Smooth muscle cell (in vitro differentiated cells): Measurements from ENCODE around the gene GPR55. TPM values are rescaled to one million over a fixed set of nuclear protein-coding genes. Genes with fewer than 3 reads are reported as not detected.

ENCODE experiments used
- DNase-seq: peaks from one replicate; lab custom pipeline; 2025; ENCODE audit not compliant: unreplicated experiment; lab: John Stamatoyannopoulos, UW
- H2AFZ ChIP-seq: fragments of 200-600 bp; sonication (generic); 2 replicates; pipeline ENCODE4 v1.6.0; 2016; ENCODE audit warnings: antibody characterized with exemption, low read depth, mild to moderate bottlenecking
- H3F3A ChIP-seq: fragments of 200-600 bp; sonication (generic); 2 replicates; pipeline ENCODE4 v1.6.0; 2017; ENCODE audit warnings: antibody characterized with exemption, low read depth
- H3K27ac ChIP-seq: fragments of 200-600 bp; sonication (generic); 2 replicates; pipeline ENCODE4 v1.5.1; 2016; ENCODE audit warnings: low read depth, mild to moderate bottlenecking
- H3K27me3 ChIP-seq: fragments of 200-600 bp; sonication (generic); 2 replicates; pipeline ENCODE4 v1.6.1; 2016; ENCODE audit warnings: low read depth, mild to moderate bottlenecking
- H3K36me3 ChIP-seq: fragments of 200-600 bp; sonication (generic); 2 replicates; pipeline ENCODE4 v1.5.1; 2016; ENCODE audit warnings: low read depth
- H3K4me1 ChIP-seq: fragments of 200-600 bp; sonication (generic); 2 replicates; pipeline ENCODE4 v1.5.1; 2016; ENCODE audit warnings: low read depth
- H3K4me2 ChIP-seq: fragments of 200-600 bp; sonication (generic); 2 replicates; pipeline ENCODE4 v1.6.0; 2016; ENCODE audit warnings: mild to moderate bottlenecking
- H3K4me3 ChIP-seq: fragments of 200-600 bp; sonication (generic); 2 replicates; pipeline ENCODE4 v1.5.1; 2016; ENCODE audit warnings: mild to moderate bottlenecking
- H3K79me2 ChIP-seq: fragments of 200-600 bp; sonication (generic); 2 replicates; pipeline ENCODE4 v1.6.0; 2016; ENCODE audit warnings: low read depth, mild to moderate bottlenecking
- H3K9ac ChIP-seq: fragments of 200-600 bp; sonication (generic); 2 replicates; pipeline ENCODE4 v1.6.0; 2016; ENCODE audit warnings: low read depth
- H3K9me3 ChIP-seq: fragments of 200-600 bp; sonication (generic); replicated peaks from 2 replicates; pipeline ENCODE4 v1.5.1; 2016; ENCODE audit warnings: low read depth
- H4K20me1 ChIP-seq: fragments of 200-600 bp; sonication (generic); 2 replicates; pipeline ENCODE4 v1.6.0; 2016; ENCODE audit warnings: low read depth
- WGBS: methylation state at CpG from one replicate; pipeline ENCODE4 v1.1.7; 2016; ENCODE audit warnings: low lambda C conversion rate; 5-methylcytosine and 5-hydroxymethylcytosine counted together
- polyA plus RNA-seq: library from polyadenylated mRNA; unstranded; fragments of >200 nt; fragmentation: Nextera tagmentation; extraction: Ambion mirVana; gene quantifications from 2 replicates; pipeline ENCODE4 v1.2.1, GENCODE V29; 2016
- total RNA-seq: library from RNA; depleted of rRNA; stranded (reverse); fragments of >200 nt; gene quantifications from 2 replicates; pipeline ENCODE4 v1.2.3, GENCODE V29; 2014
- TF ChIP-seq, protein P1 (sequence below): fragments of 200-600 bp; sonication (generic); IDR thresholded peaks from 2 replicates; pipeline ENCODE4 v1.5.1; 2017; ENCODE audit warnings: borderline replicate concordance, mild to moderate bottlenecking, antibody characterized with exemption; ENCODE audit not compliant: insufficient read depth, poor library complexity, severe bottlenecking

GPR55 gene
- total and polyA plus RNA-seq, 2 experiments from 2014 or later: not detected

DNA sequence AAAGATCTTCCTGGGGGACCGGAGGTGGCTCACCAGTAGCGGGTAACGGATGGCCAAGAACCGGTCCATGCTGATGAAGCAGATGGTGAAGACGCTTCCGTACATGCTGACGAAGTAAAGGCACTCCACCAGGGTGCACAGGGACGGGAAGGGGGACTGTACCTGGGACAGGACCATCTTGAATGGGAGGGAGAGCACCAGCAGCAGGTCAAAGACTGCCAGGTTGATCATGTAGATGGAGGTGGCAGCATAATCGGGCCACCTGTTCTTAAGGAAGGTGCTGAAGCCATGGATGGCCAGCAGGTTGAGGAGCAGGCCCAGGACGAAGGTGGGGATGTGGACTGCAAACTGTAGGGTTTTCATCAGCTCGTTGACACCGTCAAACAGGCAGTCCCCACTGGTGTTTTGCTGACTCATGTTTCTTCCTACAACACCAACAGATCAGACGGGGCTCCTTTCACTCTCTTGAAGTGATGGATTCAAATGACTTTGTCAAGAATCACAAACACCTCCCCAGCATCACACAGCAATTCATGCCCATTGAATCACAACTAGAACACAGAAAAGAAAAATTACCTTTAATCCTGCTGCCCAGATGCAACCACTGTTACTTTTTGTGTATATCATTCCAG is 14.4 kb downstream of the GPR55 start:
- Histone ChIP-seq H3K79me2 (no peaks in the 10 kb centered on the region), H3K4me2 (no peak overlapping the region), H2AFZ (no peak overlapping the region)

DNA sequence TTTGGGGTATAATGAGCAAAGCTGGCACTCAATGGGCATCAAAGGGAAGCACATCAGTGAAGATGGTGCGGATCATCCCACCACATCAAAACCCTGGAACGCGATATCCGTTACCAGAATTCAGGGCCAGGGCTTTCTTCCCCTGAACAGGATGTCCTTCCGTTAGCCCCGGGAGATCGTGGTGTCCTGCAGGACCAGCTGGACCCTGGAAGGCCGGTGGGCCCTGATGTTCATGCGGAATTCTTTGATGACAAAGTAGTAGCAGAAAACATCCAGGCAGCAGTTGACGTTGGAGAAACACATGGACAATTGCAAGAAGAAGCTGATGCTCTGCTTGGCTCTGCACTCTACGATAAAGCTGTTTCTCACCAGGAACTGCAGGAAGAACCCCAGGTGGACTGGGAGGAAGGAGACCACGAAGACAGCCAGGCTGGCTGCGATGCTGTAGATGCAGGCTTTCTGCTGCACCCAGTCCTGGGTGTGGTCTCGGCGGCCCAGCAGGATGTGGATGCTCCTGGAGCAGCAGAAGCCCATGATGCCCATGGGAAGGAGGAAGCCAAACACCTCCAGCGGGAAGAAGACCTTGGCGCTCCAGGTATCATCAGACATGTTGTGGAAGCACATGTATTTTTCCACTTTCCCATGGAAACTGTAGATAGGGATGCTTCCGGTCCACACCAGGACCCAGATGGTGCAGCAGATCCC is 15.0 kb downstream of the GPR55 start:
- Histone ChIP-seq H3K4me3 (no peak overlapping the region), H3K79me2 (no peaks in the 10 kb centered on the region), H3K27me3 (no peaks in the 10 kb centered on the region), H3F3A (peaks cover 6% of the 10 kb centered on the region), H3K36me3 (no peaks in the 10 kb centered on the region), H3K9me3 (no peaks in the 10 kb centered on the region), H3K4me1 (peaks cover 6% of the 10 kb centered on the region), H3K27ac (no peak overlapping the region), H3K4me2 (no peak overlapping the region), H4K20me1 (no peaks in the 10 kb centered on the region), H2AFZ (no peak overlapping the region), H3K9ac (no peak overlapping the region)
- TF ChIP-seq, protein P1, sequence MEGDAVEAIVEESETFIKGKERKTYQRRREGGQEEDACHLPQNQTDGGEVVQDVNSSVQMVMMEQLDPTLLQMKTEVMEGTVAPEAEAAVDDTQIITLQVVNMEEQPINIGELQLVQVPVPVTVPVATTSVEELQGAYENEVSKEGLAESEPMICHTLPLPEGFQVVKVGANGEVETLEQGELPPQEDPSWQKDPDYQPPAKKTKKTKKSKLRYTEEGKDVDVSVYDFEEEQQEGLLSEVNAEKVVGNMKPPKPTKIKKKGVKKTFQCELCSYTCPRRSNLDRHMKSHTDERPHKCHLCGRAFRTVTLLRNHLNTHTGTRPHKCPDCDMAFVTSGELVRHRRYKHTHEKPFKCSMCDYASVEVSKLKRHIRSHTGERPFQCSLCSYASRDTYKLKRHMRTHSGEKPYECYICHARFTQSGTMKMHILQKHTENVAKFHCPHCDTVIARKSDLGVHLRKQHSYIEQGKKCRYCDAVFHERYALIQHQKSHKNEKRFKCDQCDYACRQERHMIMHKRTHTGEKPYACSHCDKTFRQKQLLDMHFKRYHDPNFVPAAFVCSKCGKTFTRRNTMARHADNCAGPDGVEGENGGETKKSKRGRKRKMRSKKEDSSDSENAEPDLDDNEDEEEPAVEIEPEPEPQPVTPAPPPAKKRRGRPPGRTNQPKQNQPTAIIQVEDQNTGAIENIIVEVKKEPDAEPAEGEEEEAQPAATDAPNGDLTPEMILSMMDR: no peak
- WGBS: 94% methylated on average over 18 of the region's 18 CpGs
- DNase-seq: no peak

More for the DNA sequence above, 14.4 kb downstream of the GPR55 start:
- peaks cover 5% of the 10 kb centered on the region for H3F3A ChIP-seq
- no peak overlapping the region for H3K9ac ChIP-seq
- H3K27me3 ChIP-seq: no peaks in the 10 kb centered on the region
- no peak for DNase-seq
- H3K4me3 ChIP-seq: no peak overlapping the region
- 92% methylated on average over 13 of the region's 13 CpGs for whole genome bisulfite sequencing
- no peaks in the 10 kb centered on the region for H3K36me3 ChIP-seq
- H4K20me1 ChIP-seq: no peaks in the 10 kb centered on the region
- H3K4me1 ChIP-seq: peaks cover 4% of the 10 kb centered on the region
- no peaks in the 10 kb centered on the region for H3K9me3 ChIP-seq
- TF ChIP-seq, protein P1: no peak
- H3K27ac ChIP-seq: no peak overlapping the region

DNA sequence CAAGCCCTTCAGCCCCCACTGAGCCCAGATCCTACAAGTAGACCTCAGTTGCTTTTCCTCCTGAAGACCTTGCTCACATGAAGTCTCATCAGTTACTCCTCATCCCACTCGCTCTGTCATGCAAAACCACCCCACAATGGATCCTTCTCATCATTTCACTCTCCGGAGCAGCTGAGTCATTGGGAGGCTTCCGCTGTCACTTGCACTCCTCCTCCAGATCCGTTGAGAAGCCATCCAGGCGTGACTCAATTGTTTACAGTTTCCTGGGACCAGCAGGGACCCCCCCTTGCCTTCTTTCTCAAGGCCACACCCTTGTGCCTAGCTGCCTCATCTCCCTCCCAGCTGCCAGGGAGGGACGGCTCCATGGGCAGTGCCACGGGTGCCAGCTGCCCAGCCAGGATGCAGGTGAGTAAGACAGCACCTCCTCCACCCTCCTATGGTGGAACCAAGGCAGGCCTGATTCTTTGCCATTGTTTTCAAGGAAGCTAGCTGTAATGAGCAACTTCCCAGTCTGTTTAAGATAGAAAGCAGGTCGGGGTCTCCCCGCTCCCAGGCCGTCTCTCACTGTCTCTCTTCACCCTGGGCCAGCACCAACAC is 16.3 kb downstream of the GPR55 start:
- no peak overlapping the region for H3K9ac ChIP-seq
- peaks cover 6% of the 10 kb centered on the region for H3F3A ChIP-seq
- no peak overlapping the region for H3K27ac ChIP-seq
- TF ChIP-seq, protein P1: no peak
- WGBS: 53% methylated on average over 10 of the region's 10 CpGs
- H3K4me3 ChIP-seq: no peak overlapping the region
- H2AFZ ChIP-seq: no peak overlapping the region
- H3K4me1 ChIP-seq: peaks cover 6% of the 10 kb centered on the region
- H3K27me3 ChIP-seq: no peaks in the 10 kb centered on the region
- H3K79me2 ChIP-seq: no peaks in the 10 kb centered on the region
- no peak overlapping the region for H3K4me2 ChIP-seq
- no peaks in the 10 kb centered on the region for H3K36me3 ChIP-seq
- DNase-seq: no peak
- no peaks in the 10 kb centered on the region for H4K20me1 ChIP-seq
- H3K9me3 ChIP-seq: no peaks in the 10 kb centered on the region
